ENCODE measurements around the gene CCDC134. TPM values are rescaled to one million over a fixed set of nuclear protein-coding genes. Genes with fewer than 3 reads are reported as not detected.

CCDC134 gene
- total and polyA plus RNA-seq, 9 of the 15 experiments (the other 6 are each of a cell fraction or from before 2014, with no cell fraction given): 0.56 to 11.9 (median 5.3) TPM

- TF ChIP-seq FOXO4 (CRISPR knock-in tag; IDR thresholded peaks at IDR 0.05) (no peak), ETS2 (tag; IDR thresholded peaks at IDR 0.05; ENCODE audit: borderline replicate concordance, poor library complexity, severe bottlenecking) (no peak), EP300 (IDR thresholded peaks at IDR 0.05; ENCODE audit: low read length) (peak; percentile 67), HIVEP1 (CRISPR knock-in tag; IDR thresholded peaks at IDR 0.05) (peak; percentile 31; the same call in 1 of the 2 replicates), ELK3 (CRISPR knock-in tag; IDR thresholded peaks at IDR 0.05) (no peak), ZNF184 (CRISPR knock-in tag; IDR thresholded peaks at IDR 0.05) (no peak), HNRNPLL (IDR thresholded peaks at IDR 0.05; ENCODE audit: low read depth, low read length, poor library complexity, severe bottlenecking) (peak; percentile 60), RBM39 (optimal IDR thresholded peaks at IDR 0.05; ENCODE audit: low read depth, low read length) (no peak), ZBED1 (IDR thresholded peaks at IDR 0.05) (peak; percentile 64; the same call in 1 of the 2 replicates), SIX5 (IDR thresholded peaks at IDR 0.05; ENCODE audit: borderline replicate concordance in 1 of 2, insufficient read depth in 1 of 2, low read depth in 1 of 2, low read length in 2 of 2) (no peak), BRCA1 (IDR thresholded peaks at IDR 0.05) (no peak), BRCA1 (CRISPR knock-in tag; IDR thresholded peaks at IDR 0.05) (no peak), MAZ (CRISPR knock-in tag; conservative IDR thresholded peaks at IDR 0.05 in 1 of 2, IDR thresholded peaks at IDR 0.05 in 1 of 2) (peak in 1 of 2 experiments; percentile 78; a peak in 3 of 4 replicates), GTF2E2 (tag; IDR thresholded peaks at IDR 0.05) (peak; percentile 53; the same call in 1 of the 2 replicates), GATAD2A (IDR thresholded peaks at IDR 0.05) (peak; percentile 38; the same call in 1 of the 2 replicates), RHOXF2B (CRISPR knock-in tag; conservative IDR thresholded peaks at IDR 0.05) (no peak), CCNT2 (IDR thresholded peaks at IDR 0.05; ENCODE audit: borderline replicate concordance, extremely low read depth, insufficient read length, low read depth, low read length) (peak; percentile 97), NRF1 (conservative IDR thresholded peaks at IDR 0.05 in 1 of 2, IDR thresholded peaks at IDR 0.05 in 1 of 2) (peak; percentile 78 to 84), TRIM24 (IDR thresholded peaks at IDR 0.05) (peak in 1 of 2 experiments; percentile 33; a peak in 1 of 4 replicates), NFE2 (IDR thresholded peaks at IDR 0.05; ENCODE audit: low read depth) (no peak; the same call in 1 of the 2 replicates), ATF4 (CRISPR knock-in tag; IDR thresholded peaks at IDR 0.05) (peak; percentile 62; the same call in 1 of the 2 replicates), SRF (CRISPR knock-in tag; IDR thresholded peaks at IDR 0.05) (0 out of 4 replicates have a peak, but pooled peaks of 1 of the 2 experiments have one; percentile 8), RFX5 (IDR thresholded peaks at IDR 0.05; ENCODE audit: low read depth, low read length) (peak; percentile 51; the same call in 1 of the 2 replicates)
Observed at GRCh38 chr22:41832553-41833368, 32.3 kb downstream of the CCDC134 start, which contains the start of gene SREBF2 (continued).

Data from K562 (cell line).